GM12878 (cell line): ENCODE data around the gene MYO10. TPM values are rescaled to one million over a fixed set of nuclear protein-coding genes. Genes with fewer than 3 reads are reported as not detected.

Experiments
- ATAC-seq: fragments of 200-7000 bp; cut with Tn5 transposase; 3 replicates; pipeline ENCODE4 v1.9.1; 2020; ENCODE audit warnings: mild to moderate bottlenecking, moderate library complexity
- BruUV-seq: library from RNA; stranded (reverse); fragments of 400-500 nt; replicated peaks from 2 replicates; lab custom pipeline; 2021; lab: Mats Ljungman, UMichigan
- CTCF ChIA-PET: fragments of 300-600 bp; sonication (Branson Sonifier 250); formaldehyde crosslinking; extraction: SDS; loops from one replicate; lab custom pipeline; 2021; ENCODE audit warnings: inconsistent platforms; lab: Yijun Ruan, JAX
- POLR2A ChIA-PET: fragments of 350-600 bp; formaldehyde crosslinking; extraction: SDS; loops from one replicate; lab custom pipeline; 2021; ENCODE audit warnings: inconsistent platforms; lab: Charles Lee
- RAD21 ChIA-PET: fragments of 300-600 bp; sonication (Branson Sonifier 250); formaldehyde crosslinking; loops from one replicate; lab custom pipeline; 2023; ENCODE audit warnings: antibody characterized with exemption; ENCODE audit not compliant: unreplicated experiment; lab: Charles Lee
- SMC1A ChIA-PET: fragments of 300-600 bp; sonication (Branson Sonifier 250); formaldehyde crosslinking; loops from one replicate; lab custom pipeline; 2023; ENCODE audit not compliant: unreplicated experiment, uncharacterized antibody; lab: Charles Lee
- DNase-seq: peaks from one replicate; pipeline ENCODE4 v3.0.0-alpha.2; 2011; ENCODE audit warnings: low read depth, low spot score
- FAIRE-seq: peaks from 3 replicates; lab custom pipeline; 2011; peaks lifted over from hg19 to GRCh38; lab: Jason Lieb, UNC
- H2AFZ ChIP-seq: 2 replicates; pipeline ENCODE4 v1.6.0; 2011; ENCODE audit warnings: low read depth, low read length, control low read depth; ENCODE audit not compliant: control insufficient read depth
- H3K27ac ChIP-seq: 2 replicates; pipeline ENCODE4 v1.5.1; 2011; ENCODE audit warnings: control low read depth; ENCODE audit not compliant: control insufficient read depth, insufficient read depth
- H3K27me3 ChIP-seq, 2 experiments: replicated peaks in 1 of 2; 2 replicates each; pipeline versions ENCODE4 v1.6.0 to v1.6.1; 2011; ENCODE audit warnings: low read length in 1 of 2; ENCODE audit not compliant: control insufficient read depth in 2 of 2, insufficient read depth in 2 of 2
- H3K36me3 ChIP-seq, 2 experiments: 2 replicates each; pipeline ENCODE4 v1.5.1; 2011; ENCODE audit warnings: low read length in 1 of 2; ENCODE audit not compliant: control insufficient read depth in 2 of 2, insufficient read depth in 2 of 2
- H3K4me1 ChIP-seq: 2 replicates; pipeline ENCODE4 v1.6.1; 2011; ENCODE audit warnings: mild to moderate bottlenecking, low read length, moderate library complexity, mixed read lengths; ENCODE audit not compliant: control insufficient read depth, insufficient read depth
- H3K4me2 ChIP-seq: 2 replicates; pipeline ENCODE4 v1.6.0; 2011; ENCODE audit warnings: control low read depth; ENCODE audit not compliant: control insufficient read depth, insufficient read depth
- H3K4me3 ChIP-seq: fragments of 200-600 bp; sonication (generic); 2 replicates; pipeline ENCODE4 v1.5.1; 2016
- H3K79me2 ChIP-seq: 2 replicates; pipeline ENCODE4 v1.6.0; 2011; ENCODE audit warnings: low read length; ENCODE audit not compliant: control insufficient read depth, insufficient read depth
- H3K9ac ChIP-seq: 2 replicates; pipeline ENCODE4 v1.8.0; 2011; ENCODE audit warnings: low read length, control low read depth, mixed read lengths; ENCODE audit not compliant: control insufficient read depth, insufficient read depth
- H3K9me3 ChIP-seq: replicated peaks from 3 replicates; pipeline ENCODE4 v1.5.1; 2011; ENCODE audit warnings: mild to moderate bottlenecking, low read length; ENCODE audit not compliant: control insufficient read depth, insufficient read depth
- H4K20me1 ChIP-seq: 2 replicates; pipeline ENCODE4 v1.6.0; 2011; ENCODE audit not compliant: control insufficient read depth, insufficient read depth
- BACH1 ChIP-seq: fragments of 450-650 bp; IDR thresholded peaks from 2 replicates; pipeline ENCODE4 v1.6.1; 2017; ENCODE audit warnings: mild to moderate bottlenecking, borderline replicate concordance
- CREM ChIP-seq: IDR thresholded peaks from 2 replicates; pipeline ENCODE4 v1.6.1; 2014; ENCODE audit warnings: antibody characterized with exemption, low read depth
- FOXK2 ChIP-seq: fragments of 450-650 bp; IDR thresholded peaks from 2 replicates; pipeline ENCODE4 v1.6.1; 2017; ENCODE audit warnings: mild to moderate bottlenecking, moderate library complexity
- HCFC1 ChIP-seq: fragments of 150-350 bp; IDR thresholded peaks from 2 replicates; pipeline ENCODE4 v1.6.1; 2014; ENCODE audit warnings: low read length
- MEF2A ChIP-seq: IDR thresholded peaks from 2 replicates; pipeline ENCODE4 v1.6.1; 2011; ENCODE audit warnings: low read depth, mild to moderate bottlenecking, low read length, moderate library complexity; ENCODE audit not compliant: insufficient read depth
- MTA2 ChIP-seq: fragments of 450-650 bp; IDR thresholded peaks from 2 replicates; pipeline ENCODE4 v1.6.1; 2016; ENCODE audit warnings: low read depth, mild to moderate bottlenecking, moderate library complexity
- MYC ChIP-seq: IDR thresholded peaks from 2 replicates; pipeline ENCODE4 v1.6.1; 2011; ENCODE audit warnings: mild to moderate bottlenecking, low read length, moderate library complexity, inconsistent platforms; ENCODE audit not compliant: insufficient read depth, insufficient replicate concordance, insufficient read length, severe bottlenecking
- NR2F1 ChIP-seq: fragments of 450-650 bp; conservative IDR thresholded peaks from 2 replicates; pipeline ENCODE4 v1.6.1; 2017; ENCODE audit warnings: mild to moderate bottlenecking
- RUNX3 ChIP-seq: IDR thresholded peaks from 2 replicates; pipeline ENCODE4 v1.6.1; 2012; ENCODE audit warnings: low read length, inconsistent platforms
- SMC3 ChIP-seq: IDR thresholded peaks from 2 replicates; pipeline ENCODE4 v1.6.1; 2011; ENCODE audit warnings: low read length, improper control_type of control experiment, borderline replicate concordance
- SP1 ChIP-seq: IDR thresholded peaks from one replicate; pipeline ENCODE4 v1.6.1; 2011; ENCODE audit warnings: low read depth, low read length
- SUZ12 ChIP-seq: fragments of 200-600 bp; sonication (generic); IDR thresholded peaks from one replicate; pipeline ENCODE4 v1.6.1; 2018; ENCODE audit warnings: antibody characterized with exemption, mild to moderate bottlenecking; ENCODE audit not compliant: unreplicated experiment
- TBL1XR1 ChIP-seq: IDR thresholded peaks from 2 replicates; pipeline ENCODE4 v1.6.1; 2012; ENCODE audit warnings: low read depth, low read length, improper control_type of control experiment
- WGBS: methylation state at CpG from one replicate; pipeline ENCODE4 v1.1.6; 2016; ENCODE audit warnings: low lambda C conversion rate; ENCODE audit not compliant: insufficient replicate concordance, insufficient coverage; ENCODE audit errors: missing lambda C conversion rate; 5-methylcytosine and 5-hydroxymethylcytosine counted together
- in situ Hi-C: fragments of 300-500 bp; cut with MboI; formaldehyde crosslinking; loops from 9 replicates; pipeline ENCODE4 v1.14.3; 2018; ENCODE audit warnings: mixed read lengths
- intact Hi-C: fragments of 100-400 bp; cut with micrococcal nuclease; formaldehyde crosslinking; loops from one replicate; pipeline ENCODE4 v1.14.2; 2022; ENCODE audit not compliant: unreplicated experiment
- polyA plus RNA-seq, 11 experiments: library from polyadenylated mRNA; depleted of rRNA in 4 of 11; unstranded in 6 of 11; stranded (reverse) in 5 of 11; fragments of >200 nt; fragmentation: Nextera tagmentation in 4 of 11; fragmentation: Illumina TruSeq in 1 of 11; extraction: Ambion mirVana in 4 of 11; extraction: Trizol in 1 of 11; gene quantifications; 1 replicate in 1 of 11; 2 replicates in 10 of 11; pipeline versions ENCODE4 v1.2.1 to v1.2.3, GENCODE V29; 2011 to 2016; ENCODE audit warnings: inconsistent platforms in 2 of 11, missing spikeins in 2 of 11, low read depth in 1 of 11
- total RNA-seq, 4 experiments: library from RNA; depleted of rRNA in 3 of 4; stranded (reverse); fragments of >200 nt in 3 of 4; fragmentation: Illumina TruSeq in 1 of 4; extraction: Trizol in 1 of 4; gene quantifications; 2 replicates each; pipeline versions ENCODE4 v1.2.1 to v1.2.3, GENCODE V29; 2013 to 2021
- TF ChIP-seq, protein P1 (sequence below): IDR thresholded peaks from 2 replicates; pipeline ENCODE4 v1.6.1; 2012; ENCODE audit warnings: low read depth, low read length, improper control_type of control experiment
- TF ChIP-seq, protein P2 (sequence below): IDR thresholded peaks from 2 replicates; pipeline ENCODE4 v1.6.1; 2012; ENCODE audit warnings: low read depth, low read length, improper control_type of control experiment

Gene MYO10
- total and polyA plus RNA-seq, 10 of the 15 experiments (the other 5 are each of a cell fraction or from before 2014, with no cell fraction given) = 0.02 to 0.77 (median 0.17) TPM

GRCh38 chr5:16675806-16676205 is 260.3 kb downstream of the MYO10 start:
- in situ Hi-C loops (no loop called here), intact Hi-C loops (no loop called here)
- TF ChIP-seq CREM = no peak
- no peak for TF ChIP-seq BACH1
- TF ChIP-seq MEF2A = no peak
- no peak for TF ChIP-seq MYC
- no peak for TF ChIP-seq RUNX3
- TF ChIP-seq FOXK2 = no peak
- no peak for TF ChIP-seq HCFC1
- TF ChIP-seq NR2F1 = no peak
- no peak for TF ChIP-seq SMC3
- TF ChIP-seq, protein P1, sequence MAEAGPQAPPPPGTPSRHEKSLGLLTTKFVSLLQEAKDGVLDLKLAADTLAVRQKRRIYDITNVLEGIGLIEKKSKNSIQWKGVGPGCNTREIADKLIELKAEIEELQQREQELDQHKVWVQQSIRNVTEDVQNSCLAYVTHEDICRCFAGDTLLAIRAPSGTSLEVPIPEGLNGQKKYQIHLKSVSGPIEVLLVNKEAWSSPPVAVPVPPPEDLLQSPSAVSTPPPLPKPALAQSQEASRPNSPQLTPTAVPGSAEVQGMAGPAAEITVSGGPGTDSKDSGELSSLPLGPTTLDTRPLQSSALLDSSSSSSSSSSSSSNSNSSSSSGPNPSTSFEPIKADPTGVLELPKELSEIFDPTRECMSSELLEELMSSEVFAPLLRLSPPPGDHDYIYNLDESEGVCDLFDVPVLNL = no peak
- TF ChIP-seq SUZ12 = no peak
- no peak for TF ChIP-seq TBL1XR1
- no peak for TF ChIP-seq SP1
- TF ChIP-seq MTA2 = no peak
- TF ChIP-seq, protein P2, sequence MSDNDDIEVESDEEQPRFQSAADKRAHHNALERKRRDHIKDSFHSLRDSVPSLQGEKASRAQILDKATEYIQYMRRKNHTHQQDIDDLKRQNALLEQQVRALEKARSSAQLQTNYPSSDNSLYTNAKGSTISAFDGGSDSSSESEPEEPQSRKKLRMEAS = no peak
- SMC1A ChIA-PET = interaction anchor here (0.6 kb wide), 1 partner anchor 415 kb away, joined by 3 read pairs; no protein-coding TSS in a partner anchor
- no peak overlapping the region for H2AFZ ChIP-seq
- no peaks in the 10 kb centered on the region for H3K79me2 ChIP-seq
- 65% methylated on average over 9 of the region's 9 CpGs for WGBS
- RAD21 ChIA-PET = no interaction called here
- no peaks in the 10 kb centered on the region for H3K27me3 ChIP-seq
- CTCF ChIA-PET = interaction anchor here (0.6 to 1.2 kb wide), 2 partner anchors 13 to 1870 kb away, joined by 3 read pairs; no protein-coding TSS in a partner anchor
- ATAC-seq = no peak
- H3K9me3 ChIP-seq = no peaks in the 10 kb centered on the region
- no peaks in the 10 kb centered on the region for H4K20me1 ChIP-seq
- H3K9ac ChIP-seq = no peak overlapping the region
- BruUV-seq = no TSS peak
- no peak for DNase-seq
- POLR2A ChIA-PET = no interaction called here
- no peaks in the 10 kb centered on the region for H3K4me1 ChIP-seq
- H3K4me3 ChIP-seq = no peak overlapping the region
- no peak for FAIRE-seq
- no peaks in the 10 kb centered on the region for H3K36me3 ChIP-seq
- no peak overlapping the region for H3K4me2 ChIP-seq
- H3K27ac ChIP-seq = no peak overlapping the region
